NCI-H1092 (cell line): ENCODE measurements around the gene UBAP1L.
"Not testable (repeated sequence)": the region's sequence is repeated elsewhere in the genome, so short reads cannot be mapped to it uniquely, and the experiment has no call there.

Experiments
- DNase-seq: peaks from one replicate; lab custom pipeline; 2025; lab: John Stamatoyannopoulos, UW

UBAP1L gene

GRCh38 chr15:65066001-65066634 is 48.9 kb downstream of the UBAP1L start:
- DNase-seq: no peak

GRCh38 chr15:65062726-65063125 is 52.3 kb downstream of the UBAP1L start:
- DNase-seq: no peak

DNA sequence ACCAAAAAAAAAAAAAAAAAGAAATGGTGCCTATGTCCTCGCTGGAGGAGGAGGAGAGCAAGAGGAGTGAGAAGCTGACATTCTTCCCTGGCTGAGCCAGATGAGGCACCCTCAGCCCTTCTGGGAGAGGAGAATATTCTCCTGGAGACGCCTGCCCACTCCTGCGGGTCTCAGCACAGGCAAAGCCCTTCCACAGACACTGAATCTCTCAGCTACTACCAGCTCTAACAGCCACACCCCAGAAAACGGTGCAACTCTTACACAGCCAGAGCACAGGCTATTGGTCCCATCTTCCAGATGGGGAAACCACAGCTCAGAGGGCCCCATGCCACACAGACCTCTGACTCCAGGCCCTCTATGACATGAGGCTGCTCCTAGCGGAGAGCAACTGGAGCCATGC is 52.9 kb downstream of the UBAP1L start:
- DNase-seq: no peak

GRCh38 chr15:65060641-65061397 is 54.2 kb downstream of the UBAP1L start:
- DNase-seq: no peak

DNA sequence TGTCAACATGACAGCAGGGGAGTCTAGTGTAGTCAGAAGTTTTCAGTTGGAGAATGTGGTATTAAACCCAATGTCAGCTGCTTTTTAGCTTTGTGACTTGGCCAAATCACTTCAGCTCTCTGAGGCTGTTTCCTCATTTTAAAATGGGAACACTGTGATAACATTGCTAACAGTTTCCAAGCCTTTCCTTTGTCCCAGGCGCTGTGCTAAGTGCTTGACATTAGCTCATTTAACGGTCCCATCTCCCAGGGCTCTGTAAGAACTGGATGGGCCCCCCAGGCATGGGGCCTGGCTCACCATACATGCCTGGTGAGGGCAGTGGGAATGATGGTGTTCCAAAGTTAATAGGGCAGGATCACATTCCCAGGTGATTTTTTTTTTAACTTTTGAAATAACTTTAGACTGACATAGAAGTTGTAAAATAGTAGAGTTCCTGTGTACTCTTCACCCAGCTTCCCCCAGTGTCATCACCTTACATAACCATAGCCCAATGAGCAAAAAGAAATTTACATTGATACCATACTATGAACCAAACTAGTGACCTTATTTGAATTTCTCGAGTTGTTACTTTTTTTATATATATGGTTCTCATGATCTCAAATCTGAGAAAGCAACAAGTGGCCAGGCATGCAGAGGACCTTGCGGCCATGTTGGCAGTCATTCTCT is 54.9 kb downstream of the UBAP1L start:
- no peak for DNase-seq

- no peak for DNase-seq
Measured at GRCh38 chr15:65059369-65059750, 55.6 kb downstream of the UBAP1L start.

- DNase-seq: no peak
Measured at GRCh38 chr15:65058394-65059368, 56.3 kb downstream of the UBAP1L start.

DNA sequence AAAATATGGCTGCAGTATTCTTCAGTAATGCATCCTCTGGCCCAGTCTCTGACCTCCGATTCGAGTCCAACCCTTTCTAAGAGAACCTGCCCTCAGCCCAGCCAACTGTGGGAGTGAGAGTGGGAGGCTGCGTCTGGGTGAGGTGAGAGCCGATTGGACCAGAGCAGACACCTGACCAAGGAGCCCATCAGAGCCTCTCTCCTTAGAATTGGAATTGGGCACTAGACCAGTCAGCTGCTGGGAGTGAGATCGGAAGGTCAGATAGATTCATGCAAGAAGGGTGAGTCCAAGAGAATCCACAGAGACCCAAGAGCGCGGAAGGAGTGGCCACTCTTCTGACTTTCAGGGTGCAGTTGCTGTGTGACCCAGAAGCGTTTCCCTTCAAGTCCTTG is 57.5 kb downstream of the UBAP1L start:
- DNase-seq: no peak

GRCh38 chr15:65056868-65057548 is 58.0 kb downstream of the UBAP1L start:
- no peak for DNase-seq

GRCh38 chr15:65056106-65056505 is 58.9 kb downstream of the UBAP1L start:
- no peak for DNase-seq

GRCh38 chr15:65055201-65055870 is 59.7 kb downstream of the UBAP1L start:
- no peak for DNase-seq

DNA sequence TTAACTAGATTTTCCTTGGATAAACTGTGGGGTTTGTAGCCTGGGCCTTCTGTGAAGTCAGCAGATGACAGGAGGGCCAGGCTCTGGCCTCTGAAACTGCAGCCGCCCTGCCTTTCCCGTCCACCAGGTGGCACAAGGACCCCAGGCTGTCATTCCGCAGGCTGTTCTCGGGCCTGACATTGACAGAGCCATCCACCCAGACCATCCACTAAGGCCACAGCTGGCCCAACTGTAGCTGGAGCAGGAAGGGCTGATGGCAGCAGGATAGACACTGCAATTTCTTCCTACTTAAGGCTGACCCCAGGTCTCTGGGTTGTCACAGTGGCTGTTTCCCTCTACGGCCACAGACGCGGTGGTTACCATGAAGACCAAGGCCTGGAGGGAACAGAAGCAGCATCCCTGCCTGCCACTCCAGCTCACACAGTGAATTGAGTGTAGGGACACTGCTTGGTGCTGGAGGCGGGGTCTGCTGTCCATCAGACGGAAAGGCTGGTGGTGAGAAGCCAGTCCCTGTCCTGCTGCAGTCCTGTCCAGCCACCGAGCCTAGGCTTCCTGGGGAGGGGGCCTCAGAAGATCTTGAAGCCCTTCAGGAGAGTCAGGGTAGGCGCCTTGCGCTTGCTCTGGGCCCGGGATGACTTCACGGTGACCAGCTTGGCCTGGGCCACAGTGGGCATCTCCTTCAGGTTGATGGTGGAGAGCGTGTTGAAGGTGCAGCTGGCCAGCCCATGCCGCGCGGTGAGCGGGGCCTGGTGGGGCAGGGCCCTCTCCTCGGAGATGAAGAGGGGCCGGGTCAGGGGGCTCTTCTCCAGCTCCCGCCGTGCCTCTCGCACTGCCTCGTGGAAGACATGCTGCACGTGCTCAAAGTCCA is 60.4 kb downstream of the UBAP1L start:
- peak; percentile 2 for DNase-seq

DNA sequence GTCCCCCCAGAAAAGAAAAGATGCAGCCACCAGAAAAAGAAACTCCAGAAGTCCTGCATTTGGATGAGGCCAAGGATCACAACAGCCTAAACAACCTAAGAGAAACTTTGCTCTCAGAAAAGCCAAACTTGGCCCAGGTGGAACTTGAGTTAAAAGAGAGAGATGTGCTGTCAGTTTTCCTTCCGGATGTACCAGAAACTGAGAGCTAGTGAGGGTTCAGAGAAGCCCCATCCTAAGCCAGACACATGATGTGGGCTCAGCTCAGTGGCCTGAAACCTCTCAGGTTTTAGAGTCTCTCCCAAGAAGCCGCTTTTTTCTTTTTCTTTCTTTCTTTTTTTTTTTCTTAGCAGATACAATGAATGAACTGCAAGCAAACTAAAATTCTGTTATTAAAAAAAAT is 62.0 kb downstream of the UBAP1L start:
- no peak for DNase-seq

DNA sequence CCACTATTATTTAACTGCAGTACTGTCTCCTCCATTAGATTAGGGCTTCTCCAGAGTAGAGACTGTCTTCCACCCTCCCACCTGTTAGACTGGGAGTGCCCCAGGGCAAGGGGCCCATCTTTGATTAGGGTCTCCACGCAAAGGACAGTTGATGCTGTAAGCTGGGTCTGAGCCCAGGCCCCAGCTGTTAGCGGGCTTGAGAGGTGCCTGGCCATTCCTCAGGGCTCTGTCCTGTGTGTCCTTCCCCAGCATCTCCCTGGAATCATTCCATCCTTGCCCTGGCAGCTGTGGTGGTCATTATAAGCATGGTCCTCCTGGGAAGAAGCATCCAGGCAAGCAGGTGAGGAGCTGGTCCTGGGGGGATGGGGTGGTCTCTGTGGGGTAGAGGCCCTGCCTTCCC is 63.7 kb downstream of the UBAP1L start:
- DNase-seq: no peak

DNA sequence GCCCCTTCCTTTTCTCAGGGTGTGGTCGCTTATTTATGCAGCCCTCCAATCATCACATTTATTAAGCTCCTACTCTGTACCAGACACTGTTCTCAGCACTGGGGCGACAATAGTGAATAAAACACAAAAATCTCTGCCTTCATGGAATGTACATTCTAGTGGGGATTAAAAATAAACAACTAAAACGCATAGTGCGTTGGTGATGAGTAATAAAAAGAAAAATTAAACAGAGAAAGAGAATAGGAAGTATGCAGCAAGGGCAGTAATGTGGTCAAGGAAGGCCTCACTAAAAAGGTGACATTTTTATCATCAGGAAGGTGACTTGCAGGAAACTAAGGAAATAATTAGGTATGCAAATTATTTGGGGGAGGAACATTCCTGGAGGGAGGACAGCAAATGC is 64.7 kb downstream of the UBAP1L start:
- no peak for DNase-seq

DNA sequence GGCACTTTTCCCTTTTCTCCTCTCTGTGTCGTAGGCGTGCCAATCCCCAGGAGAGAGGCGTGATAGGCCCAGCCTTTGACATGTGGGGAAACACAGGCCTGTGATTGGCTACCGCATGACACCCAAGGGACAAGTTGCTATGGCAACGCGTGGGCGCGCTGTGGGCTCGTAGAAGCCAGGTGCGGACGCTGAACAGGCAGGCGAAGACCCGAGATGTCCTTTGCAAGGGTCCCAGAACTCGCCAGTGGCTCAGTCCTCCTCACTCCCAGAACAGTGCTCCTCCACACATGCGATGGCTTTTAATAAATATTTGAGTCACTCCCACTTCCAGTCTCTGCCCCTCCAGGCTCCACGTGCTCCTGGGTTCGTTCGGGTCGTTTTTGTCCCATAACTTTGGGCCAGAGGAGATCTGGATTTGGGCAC is 65.6 kb downstream of the UBAP1L start:
- peak; percentile 96 for DNase-seq

GRCh38 chr15:65048241-65048640 is 66.8 kb downstream of the UBAP1L start:
- no peak for DNase-seq

- DNase-seq: no peak
Measured at GRCh38 chr15:65044724-65045481, 70.1 kb downstream of the UBAP1L start, which contains the start of gene SLC51B. Gene SLC51B (plus strand): TSS chr15:65045387. CDS start chr15:65050005, 4,618 bp downstream.

DNA sequence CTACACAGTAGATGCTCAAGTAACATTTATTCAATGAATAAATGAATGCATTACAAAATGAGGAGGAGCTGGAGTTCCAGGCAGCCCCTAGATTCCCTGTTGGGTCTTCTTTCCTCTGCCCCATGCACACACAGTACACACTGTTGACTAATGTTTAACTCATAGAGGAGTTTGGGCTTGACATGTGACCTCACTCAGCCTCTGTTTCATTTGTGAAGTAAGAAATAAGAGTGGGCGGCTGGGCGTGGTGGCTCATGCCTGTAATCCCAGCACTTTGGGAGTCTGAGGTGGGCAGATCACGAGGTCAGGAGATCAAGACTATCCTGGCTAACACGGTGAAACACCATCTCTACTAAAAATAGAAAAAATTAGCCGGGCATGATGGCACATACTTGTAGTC is 70.8 kb downstream of the UBAP1L start:
- DNase-seq: not testable (repeated sequence)
